ENCODE data around the gene ADORA2A.

GRCh38 chr22:24426436-24426835 lies 963 bp upstream of the ADORA2A start:
- TF ChIP-seq, protein P1, sequence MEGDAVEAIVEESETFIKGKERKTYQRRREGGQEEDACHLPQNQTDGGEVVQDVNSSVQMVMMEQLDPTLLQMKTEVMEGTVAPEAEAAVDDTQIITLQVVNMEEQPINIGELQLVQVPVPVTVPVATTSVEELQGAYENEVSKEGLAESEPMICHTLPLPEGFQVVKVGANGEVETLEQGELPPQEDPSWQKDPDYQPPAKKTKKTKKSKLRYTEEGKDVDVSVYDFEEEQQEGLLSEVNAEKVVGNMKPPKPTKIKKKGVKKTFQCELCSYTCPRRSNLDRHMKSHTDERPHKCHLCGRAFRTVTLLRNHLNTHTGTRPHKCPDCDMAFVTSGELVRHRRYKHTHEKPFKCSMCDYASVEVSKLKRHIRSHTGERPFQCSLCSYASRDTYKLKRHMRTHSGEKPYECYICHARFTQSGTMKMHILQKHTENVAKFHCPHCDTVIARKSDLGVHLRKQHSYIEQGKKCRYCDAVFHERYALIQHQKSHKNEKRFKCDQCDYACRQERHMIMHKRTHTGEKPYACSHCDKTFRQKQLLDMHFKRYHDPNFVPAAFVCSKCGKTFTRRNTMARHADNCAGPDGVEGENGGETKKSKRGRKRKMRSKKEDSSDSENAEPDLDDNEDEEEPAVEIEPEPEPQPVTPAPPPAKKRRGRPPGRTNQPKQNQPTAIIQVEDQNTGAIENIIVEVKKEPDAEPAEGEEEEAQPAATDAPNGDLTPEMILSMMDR (IDR thresholded peaks at IDR 0.05) = no peak
- no peak for TF ChIP-seq POLR2A (IDR thresholded peaks at IDR 0.05)

All from ovary (tissue), 3 donors.